Lower leg skin (tissue), 4 donors: ENCODE results near the gene GPR132. TPM values are rescaled to one million over a fixed set of nuclear protein-coding genes. Genes with fewer than 3 reads are reported as not detected.

ENCODE experiments used
- DNase-seq, 2 donors: peaks; one replicate each; pipeline ENCODE4 v3.0.0-alpha.2; 2019; ENCODE audit warnings: low spot score in 2 of 2
- H3K4me3 ChIP-seq: fragments of 200-600 bp; sonication (generic); 2 replicates; pipeline ENCODE4 v1.5.1; 2017; ENCODE audit warnings: mild to moderate bottlenecking, low read depth; ENCODE audit not compliant: poor library complexity, severe bottlenecking
- POLR2A ChIP-seq, 2 donors: fragments of 450-650 bp; IDR thresholded peaks; one replicate each; pipeline ENCODE4 v1.6.1; 2016 to 2017; ENCODE audit warnings: antibody characterized with exemption in 2 of 2, mild to moderate bottlenecking in 1 of 2, moderate library complexity in 1 of 2
- WGBS, 2 donors: methylation state at CpG; one replicate each; pipeline ENCODE4 v1.1.5; 2018; 5-methylcytosine and 5-hydroxymethylcytosine counted together
- intact Hi-C: fragments of 100-400 bp; cut with DNase I; formaldehyde crosslinking; loops from one replicate; pipeline ENCODE4 v1.15.0; 2023; ENCODE audit warnings: low total_unique reads
- total RNA-seq, 4 donors: library from RNA; depleted of rRNA; stranded (reverse); fragments of >200 nt; gene quantifications; one replicate each; pipeline ENCODE4 v1.1.0, GENCODE V29; 2016
- TF ChIP-seq, protein P1 (sequence below), 3 donors: fragments of 450-650 bp; IDR thresholded peaks; one replicate each; pipeline ENCODE4 v1.5.1; 2016; ENCODE audit warnings: antibody characterized with exemption in 3 of 3, mild to moderate bottlenecking in 3 of 3, moderate library complexity in 2 of 3

GPR132 gene
- total RNA-seq, 4 donors from 2014 or later, result 0.84 to 1.3 (median 1.1) TPM

DNA sequence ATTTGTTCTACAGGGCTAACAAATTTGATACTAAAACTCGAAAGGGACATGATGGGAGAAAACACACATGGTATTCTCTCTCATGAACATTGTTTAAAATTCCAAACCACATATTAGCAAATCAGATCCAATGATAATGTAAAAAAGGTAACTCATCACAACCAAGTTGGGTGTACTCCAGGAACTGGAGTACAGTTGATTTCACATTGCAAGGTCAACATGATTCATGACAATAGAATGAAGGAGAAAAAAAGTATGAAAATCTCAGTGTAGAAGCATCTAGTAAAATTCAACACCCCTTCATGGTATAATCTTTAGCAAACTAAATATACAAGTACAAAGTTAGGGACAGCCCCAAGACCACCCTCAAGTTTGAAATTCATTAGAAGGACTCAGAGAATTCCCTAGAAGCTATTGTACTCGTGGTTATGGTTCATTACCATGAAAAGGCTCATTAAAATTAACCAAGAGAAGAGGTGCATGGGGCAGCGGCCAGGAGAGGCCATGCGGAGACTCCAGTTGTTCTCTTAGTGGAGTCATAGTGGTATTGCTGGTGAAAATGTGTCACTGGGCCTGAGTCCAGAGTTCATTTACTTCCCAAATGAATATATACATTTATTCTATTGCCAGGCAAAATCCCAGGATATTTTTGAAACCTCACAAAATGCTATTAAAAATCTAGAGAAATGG is 41.3 kb downstream of the GPR132 start:
- no peak for TF ChIP-seq POLR2A (IDR thresholded peaks at IDR 0.05)
- TF ChIP-seq, protein P1, sequence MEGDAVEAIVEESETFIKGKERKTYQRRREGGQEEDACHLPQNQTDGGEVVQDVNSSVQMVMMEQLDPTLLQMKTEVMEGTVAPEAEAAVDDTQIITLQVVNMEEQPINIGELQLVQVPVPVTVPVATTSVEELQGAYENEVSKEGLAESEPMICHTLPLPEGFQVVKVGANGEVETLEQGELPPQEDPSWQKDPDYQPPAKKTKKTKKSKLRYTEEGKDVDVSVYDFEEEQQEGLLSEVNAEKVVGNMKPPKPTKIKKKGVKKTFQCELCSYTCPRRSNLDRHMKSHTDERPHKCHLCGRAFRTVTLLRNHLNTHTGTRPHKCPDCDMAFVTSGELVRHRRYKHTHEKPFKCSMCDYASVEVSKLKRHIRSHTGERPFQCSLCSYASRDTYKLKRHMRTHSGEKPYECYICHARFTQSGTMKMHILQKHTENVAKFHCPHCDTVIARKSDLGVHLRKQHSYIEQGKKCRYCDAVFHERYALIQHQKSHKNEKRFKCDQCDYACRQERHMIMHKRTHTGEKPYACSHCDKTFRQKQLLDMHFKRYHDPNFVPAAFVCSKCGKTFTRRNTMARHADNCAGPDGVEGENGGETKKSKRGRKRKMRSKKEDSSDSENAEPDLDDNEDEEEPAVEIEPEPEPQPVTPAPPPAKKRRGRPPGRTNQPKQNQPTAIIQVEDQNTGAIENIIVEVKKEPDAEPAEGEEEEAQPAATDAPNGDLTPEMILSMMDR (IDR thresholded peaks at IDR 0.05), result no peak
- WGBS, 2 donors, result 76 to 78% methylated on average over 4 of the region's 4 CpGs
- H3K4me3 ChIP-seq, result no peak overlapping the region
- intact Hi-C loops, result no loop called here
- DNase-seq, result no peak

DNA sequence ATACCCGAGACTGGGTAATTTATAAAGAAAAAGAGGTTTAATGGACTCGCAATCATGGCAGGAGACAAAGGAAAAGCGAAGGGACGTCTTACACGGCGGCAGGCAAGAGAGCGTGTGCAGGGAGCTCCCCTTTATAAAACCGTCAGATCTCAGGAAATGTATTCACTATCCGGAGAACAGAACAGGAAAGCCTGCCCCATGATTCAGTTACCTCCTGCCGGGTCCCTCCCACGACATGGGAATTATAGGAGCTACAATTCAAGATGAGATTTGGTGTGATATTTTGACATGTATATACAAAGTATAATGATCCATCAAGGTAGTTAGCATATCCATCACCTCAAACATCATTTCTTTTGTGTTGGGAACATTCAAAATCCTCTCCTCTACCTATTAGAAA is 42.1 kb downstream of the GPR132 start:
- intact Hi-C loops, result no loop called here
- WGBS, 2 donors, result 68 to 81% methylated on average over 11 of the region's 11 CpGs
- no peak for DNase-seq
- H3K4me3 ChIP-seq, result no peak overlapping the region
- TF ChIP-seq, protein P1 (IDR thresholded peaks at IDR 0.05), result no peak
- TF ChIP-seq POLR2A (IDR thresholded peaks at IDR 0.05), result no peak

DNA sequence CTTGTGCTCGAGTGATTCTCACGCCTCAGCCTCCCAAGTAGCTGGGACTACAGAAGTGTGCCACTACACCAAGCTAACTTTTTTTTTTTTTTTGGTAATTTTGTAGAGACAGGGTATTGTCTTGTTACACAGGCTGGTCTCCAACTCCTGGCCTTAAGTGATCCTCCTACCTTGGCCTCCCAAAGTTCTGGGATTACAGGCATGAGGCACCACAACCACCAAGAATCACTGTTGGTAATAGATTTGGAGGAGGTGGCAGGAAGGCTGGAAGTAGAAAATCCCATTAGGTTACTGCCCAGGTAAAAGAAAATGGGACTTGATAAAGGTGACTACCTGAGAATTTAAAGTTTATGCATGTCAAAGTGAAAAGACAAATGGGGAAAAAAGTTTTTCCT is 43.0 kb downstream of the GPR132 start:
- no peak overlapping the region for H3K4me3 ChIP-seq
- TF ChIP-seq POLR2A (IDR thresholded peaks at IDR 0.05), result no peak
- TF ChIP-seq, protein P1 (IDR thresholded peaks at IDR 0.05), result no peak
- intact Hi-C loops, result no loop called here
- 85 to 89% methylated on average over 2 of the region's 2 CpGs for WGBS, 2 donors
- no peak for DNase-seq

DNA sequence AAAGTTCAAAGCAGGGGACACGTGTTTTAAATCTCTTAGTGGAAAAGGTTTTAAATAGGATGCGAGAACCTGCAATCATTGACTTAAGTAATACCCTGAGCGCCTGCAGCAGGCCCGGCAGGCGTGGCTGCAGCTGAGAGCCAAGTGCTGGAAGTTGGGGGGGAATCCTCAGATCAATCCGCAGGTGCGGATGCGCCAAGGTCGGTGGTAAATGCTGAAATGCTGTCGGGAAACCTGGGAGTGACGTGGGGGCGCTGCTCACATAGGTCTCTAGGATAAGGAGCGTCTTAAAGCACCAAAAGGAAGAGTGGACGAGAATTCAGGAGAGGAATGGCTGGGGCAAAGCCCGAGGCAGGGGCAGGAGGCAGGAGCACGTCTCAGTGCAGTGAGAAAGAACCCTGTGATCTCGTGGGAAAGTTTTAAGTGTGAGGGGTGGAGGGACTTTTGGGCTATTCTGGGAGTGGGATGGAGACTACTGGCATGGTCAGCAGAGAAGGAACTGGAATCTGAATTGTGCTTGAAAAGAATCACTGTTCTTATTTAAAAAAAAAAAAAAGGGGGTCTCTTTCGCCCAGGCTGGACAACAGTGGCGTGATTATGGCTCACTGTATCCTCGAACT is 43.5 kb downstream of the GPR132 start:
- no peak for TF ChIP-seq POLR2A (IDR thresholded peaks at IDR 0.05)
- TF ChIP-seq, protein P1 (IDR thresholded peaks at IDR 0.05), result no peak
- 11 to 12% methylated on average over 20 of the region's 20 CpGs for WGBS, 2 donors
- no peak for DNase-seq
- H3K4me3 ChIP-seq, result peak overlapping the region; percentile 48
- intact Hi-C loops, result no loop called here

DNA sequence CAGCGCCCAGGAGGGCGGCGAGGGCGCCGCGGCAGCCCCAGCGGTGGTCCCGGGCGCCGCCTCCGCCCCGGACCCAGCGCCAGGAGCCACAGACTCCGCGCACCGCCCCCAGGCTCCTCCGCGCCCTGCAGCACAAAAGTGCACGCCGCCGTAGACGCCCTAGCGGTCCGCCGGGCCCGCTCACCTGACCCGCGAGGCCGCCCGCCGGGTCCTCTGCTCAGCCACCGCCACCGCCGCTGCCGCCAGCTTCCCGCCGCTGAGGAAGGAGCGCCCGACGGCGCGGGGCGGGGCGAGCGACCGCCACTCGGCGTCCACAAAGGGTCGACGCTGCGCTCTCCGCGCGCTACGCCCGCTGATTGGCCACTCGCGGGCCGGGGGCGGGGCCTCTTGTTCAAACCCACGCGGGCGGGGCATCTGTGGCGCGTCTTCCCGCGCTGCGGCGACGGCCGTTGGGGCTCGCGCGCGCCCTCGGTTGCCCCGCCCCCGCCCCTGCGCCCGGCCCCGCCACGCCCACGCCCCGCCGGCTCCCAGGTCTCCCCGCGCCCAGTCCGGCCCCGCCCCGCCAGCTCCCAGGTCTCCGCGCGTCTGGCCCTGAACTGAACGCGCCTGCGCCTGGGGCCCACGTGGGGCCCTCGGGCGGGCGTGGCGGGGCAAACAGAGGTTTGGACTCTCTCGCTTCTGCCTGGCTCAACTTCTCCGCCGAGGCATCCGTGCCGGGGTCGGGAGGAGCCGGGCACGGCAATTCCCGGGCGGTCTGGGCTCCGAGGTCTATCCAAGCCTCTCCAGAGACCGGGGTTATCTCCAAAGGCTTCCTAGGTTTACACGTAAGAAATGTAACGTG is 44.2 kb downstream of the GPR132 start, which contains the start of gene CDCA4:
CDCA4 (minus strand) TSS at position 269 of the 841 bp plus-strand sequence. CDS start 9,154 bp downstream, outside the sequence.
- DNase-seq, result peak; percentile 94 to 99
- peak within 1 kb of the TSS; percentile 73 for H3K4me3 ChIP-seq
- 0 to 3% methylated on average over 21 to 70 of the region's 115 CpGs for WGBS, 2 donors
- intact Hi-C loops, result no loop called here
- peak in 1 of 2 donors; percentile 54 for TF ChIP-seq POLR2A (IDR thresholded peaks at IDR 0.05)
- TF ChIP-seq, protein P1 (IDR thresholded peaks at IDR 0.05), result no peak
